ENCODE data around the gene DPM2.

DPM2 gene

DNA sequence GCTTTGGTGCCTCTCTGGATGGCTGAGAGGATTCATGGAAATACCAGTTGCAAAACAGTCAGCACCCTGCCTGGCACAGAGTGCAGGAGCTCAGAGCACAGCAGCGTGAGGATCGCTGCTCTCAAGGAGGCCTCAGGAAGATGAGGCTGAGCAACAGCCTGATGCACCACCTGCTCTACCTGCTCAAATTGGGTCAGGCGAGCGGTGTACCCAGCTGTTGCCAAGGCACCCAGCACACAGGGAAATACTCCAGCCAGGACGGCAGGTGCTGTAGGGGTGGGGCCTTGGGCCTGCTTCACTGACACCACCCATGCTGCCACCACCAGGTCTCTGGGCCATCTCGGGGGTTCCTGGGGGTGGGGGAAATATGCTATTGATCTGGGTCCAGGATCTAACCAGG lies 38.8 kb upstream of the DPM2 start:
- H3K4me3 ChIP-seq (ENCODE audit: low read length) = no peak overlapping the region
- TF ChIP-seq, protein P1, sequence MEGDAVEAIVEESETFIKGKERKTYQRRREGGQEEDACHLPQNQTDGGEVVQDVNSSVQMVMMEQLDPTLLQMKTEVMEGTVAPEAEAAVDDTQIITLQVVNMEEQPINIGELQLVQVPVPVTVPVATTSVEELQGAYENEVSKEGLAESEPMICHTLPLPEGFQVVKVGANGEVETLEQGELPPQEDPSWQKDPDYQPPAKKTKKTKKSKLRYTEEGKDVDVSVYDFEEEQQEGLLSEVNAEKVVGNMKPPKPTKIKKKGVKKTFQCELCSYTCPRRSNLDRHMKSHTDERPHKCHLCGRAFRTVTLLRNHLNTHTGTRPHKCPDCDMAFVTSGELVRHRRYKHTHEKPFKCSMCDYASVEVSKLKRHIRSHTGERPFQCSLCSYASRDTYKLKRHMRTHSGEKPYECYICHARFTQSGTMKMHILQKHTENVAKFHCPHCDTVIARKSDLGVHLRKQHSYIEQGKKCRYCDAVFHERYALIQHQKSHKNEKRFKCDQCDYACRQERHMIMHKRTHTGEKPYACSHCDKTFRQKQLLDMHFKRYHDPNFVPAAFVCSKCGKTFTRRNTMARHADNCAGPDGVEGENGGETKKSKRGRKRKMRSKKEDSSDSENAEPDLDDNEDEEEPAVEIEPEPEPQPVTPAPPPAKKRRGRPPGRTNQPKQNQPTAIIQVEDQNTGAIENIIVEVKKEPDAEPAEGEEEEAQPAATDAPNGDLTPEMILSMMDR (conservative IDR thresholded peaks at IDR 0.05; ENCODE audit: low read depth, low read length) = no peak
- DNase-seq (ENCODE audit: low read depth) = no peak

DNA sequence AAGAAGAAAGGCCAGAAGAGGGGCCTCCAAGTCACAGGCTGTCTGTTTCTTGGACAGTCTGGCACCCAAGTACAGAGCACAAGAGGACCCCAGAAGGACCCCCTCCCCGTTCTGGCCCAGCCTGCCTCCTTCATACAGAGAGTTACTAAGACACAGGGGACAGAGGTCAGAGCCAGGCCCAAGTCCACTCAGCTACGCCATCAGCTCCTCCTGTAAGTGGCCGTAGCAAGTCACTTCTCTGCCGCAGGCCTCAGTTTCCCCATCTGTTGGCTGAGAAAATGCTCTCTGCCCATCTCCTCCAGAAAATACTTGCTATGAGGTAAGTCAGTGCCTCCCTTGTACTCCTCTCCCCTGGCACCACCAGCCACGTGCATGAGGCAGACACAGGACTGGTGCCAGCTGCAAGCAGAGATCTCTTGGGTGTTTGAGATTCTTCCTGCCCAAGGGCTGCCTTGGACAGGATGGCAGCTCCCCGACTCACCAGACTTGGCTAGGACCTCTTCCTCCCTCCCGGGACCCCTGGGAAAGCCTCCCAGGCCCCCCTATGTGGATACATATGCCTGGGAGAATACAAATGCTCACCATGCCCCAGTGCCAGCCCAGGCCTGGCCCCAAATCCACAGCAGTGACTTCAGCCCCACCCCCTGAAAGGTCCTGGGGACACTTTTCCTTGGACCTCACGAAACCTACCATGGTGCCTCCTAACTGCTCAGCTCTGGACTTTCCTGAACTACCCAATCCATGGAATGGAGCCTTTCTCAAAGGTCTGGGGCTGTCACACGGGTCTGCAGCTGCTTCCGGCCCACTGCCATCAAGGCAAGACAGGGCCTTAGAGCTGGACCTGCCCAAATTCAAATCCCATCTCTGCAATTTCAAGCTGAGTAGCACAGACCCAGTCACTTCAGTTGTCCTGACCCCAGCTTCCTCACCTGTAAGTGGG lies 38.0 kb upstream of the DPM2 start:
- TF ChIP-seq, protein P1 (conservative IDR thresholded peaks at IDR 0.05; ENCODE audit: low read depth, low read length) = no peak
- H3K4me3 ChIP-seq (ENCODE audit: low read length) = no peak overlapping the region
- DNase-seq (ENCODE audit: low read depth) = no peak

DNA sequence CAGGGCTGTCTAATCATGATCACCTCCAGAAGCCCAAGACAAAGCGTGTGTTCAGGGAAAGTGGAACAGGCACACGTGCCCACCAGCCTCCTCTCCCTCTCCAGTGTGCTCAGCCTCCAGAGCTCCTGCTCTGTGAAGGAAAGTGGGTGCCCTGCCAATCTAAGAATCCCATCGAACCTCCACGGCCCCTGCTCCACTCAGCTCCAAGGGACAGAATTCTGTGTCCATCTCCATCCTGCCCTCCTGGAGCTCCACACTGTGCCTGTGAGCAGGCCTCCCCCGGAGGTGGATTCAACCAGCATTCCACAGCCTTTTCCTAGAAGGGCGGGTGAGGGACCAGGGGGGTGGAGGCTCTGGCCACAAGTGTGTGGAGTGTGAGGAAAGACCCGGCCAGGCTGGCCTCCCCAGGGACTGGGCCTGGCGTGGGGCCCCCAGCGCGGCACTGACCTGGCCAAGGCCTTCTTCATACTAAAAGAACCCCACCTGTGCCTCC lies 37.2 kb upstream of the DPM2 start:
- H3K4me3 ChIP-seq (ENCODE audit: low read length) = no peak overlapping the region
- TF ChIP-seq, protein P1 (conservative IDR thresholded peaks at IDR 0.05; ENCODE audit: low read depth, low read length) = no peak
- DNase-seq (ENCODE audit: low read depth) = no peak

DNA sequence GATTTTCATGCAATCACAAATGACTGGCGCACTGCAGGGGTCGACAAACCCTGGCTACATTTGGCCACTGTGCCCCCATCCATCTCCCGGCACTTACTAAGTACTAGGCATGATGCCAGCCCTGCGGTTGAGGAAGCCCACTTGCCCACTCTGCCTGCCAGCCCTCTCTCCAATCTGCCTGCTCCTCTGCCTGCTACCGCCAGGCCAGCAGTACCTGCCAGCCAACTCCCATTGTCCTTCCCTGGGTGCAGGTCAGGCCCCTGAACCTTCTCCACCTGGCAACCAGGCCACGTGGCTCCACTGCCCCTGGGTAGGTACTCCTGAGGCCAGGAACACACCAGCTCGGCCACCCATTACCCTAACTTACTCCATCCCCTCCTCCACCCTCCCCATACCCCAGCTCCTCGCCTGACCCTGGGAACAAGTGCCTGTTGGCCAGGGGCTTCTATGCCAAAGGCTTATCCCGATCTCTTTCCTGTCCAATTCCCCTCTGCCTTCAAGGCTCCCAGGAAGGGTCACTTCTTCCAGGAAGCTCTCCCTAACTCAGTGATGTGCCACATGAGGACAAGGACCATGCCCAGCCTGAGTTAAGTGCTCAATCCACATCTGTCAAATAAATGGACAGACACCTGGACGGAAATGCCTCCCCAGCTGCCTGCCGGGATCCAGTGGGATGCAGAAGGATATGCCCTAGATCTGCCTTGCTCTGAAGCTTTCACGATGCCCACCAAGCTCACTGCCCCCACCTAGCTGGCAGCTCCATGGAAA lies 36.5 kb upstream of the DPM2 start:
- no peak for DNase-seq (ENCODE audit: low read depth)
- TF ChIP-seq, protein P1 (conservative IDR thresholded peaks at IDR 0.05; ENCODE audit: low read depth, low read length) = no peak
- H3K4me3 ChIP-seq (ENCODE audit: low read length) = no peak overlapping the region

DNA sequence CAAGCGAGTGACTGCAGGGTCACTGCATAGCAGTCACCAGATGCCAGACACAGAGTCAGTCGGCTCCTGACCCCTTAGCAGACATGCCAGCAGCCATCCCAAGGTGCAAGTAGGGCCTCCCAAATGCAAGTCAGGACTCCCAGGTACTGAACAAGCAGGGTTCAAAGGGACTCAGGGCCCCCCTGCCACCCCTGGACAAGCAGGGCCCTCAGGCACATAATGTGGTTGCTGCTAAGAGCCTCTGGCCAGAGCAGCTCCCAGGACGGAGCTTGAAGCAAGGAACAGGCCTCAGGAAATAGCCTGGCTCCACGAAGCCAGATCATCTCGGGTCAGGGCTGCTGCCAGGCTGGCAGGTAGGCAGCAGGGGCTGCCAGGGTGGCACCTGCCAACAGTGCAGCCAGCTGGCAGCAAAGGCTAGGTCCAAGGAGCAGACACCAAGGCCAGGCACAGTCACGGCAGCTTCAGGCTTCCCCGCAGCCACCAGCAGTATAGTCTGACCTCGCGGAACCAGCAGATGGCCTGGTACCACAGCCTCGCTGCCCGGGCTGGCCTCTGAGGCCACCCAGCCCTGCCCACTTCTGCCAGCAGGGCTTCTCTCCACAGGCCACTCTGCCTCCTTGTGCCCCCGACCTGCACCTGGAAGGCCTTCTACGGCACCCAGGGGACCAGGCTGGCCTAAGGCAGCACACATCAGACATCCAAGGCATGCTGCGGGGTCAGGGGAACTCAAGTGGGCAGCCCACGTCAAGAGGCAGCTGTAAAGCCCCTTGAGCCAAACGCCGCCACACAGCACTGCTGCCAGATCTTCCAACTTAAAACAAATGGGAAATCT lies 35.7 kb upstream of the DPM2 start:
- TF ChIP-seq, protein P1 (conservative IDR thresholded peaks at IDR 0.05; ENCODE audit: low read depth, low read length) = no peak
- DNase-seq (ENCODE audit: low read depth) = no peak
- H3K4me3 ChIP-seq (ENCODE audit: low read length) = no peak overlapping the region

DNA sequence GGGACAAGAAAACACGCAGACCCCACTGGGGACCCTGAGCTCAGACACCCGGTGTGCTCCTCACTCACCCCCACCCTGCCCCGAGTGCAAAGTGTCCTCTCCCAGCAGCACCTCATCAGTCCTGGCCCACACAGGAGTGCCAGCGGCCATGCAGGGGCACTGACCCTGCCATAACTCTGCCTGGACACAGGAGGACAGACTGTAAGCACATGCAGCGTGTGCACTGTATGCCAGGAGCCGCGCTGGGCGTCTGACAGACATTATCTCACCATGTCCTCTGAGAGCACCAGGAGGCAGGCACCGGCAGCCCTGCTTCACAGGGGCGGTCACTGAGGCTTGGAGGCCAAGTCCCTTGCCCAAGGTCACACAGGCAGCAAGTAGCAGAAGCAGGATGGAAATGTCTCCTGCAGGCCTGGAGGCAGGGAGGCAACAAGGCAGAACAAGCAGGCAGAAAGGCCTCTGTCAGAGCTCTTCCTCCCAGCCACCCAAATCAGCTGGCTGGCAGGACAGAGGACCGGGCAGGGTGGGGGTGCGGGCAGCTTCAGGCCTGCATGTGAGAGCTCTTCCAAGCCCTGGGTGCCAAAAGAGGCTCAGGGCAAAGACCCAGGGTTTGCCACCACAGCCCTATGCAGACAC lies 34.7 kb upstream of the DPM2 start:
- DNase-seq (ENCODE audit: low read depth) = no peak
- TF ChIP-seq, protein P1 (conservative IDR thresholded peaks at IDR 0.05; ENCODE audit: low read depth, low read length) = no peak
- H3K4me3 ChIP-seq (ENCODE audit: low read length) = no peak overlapping the region

Measured in retinal pigment epithelial cell (primary cell).